Glomerular endothelial cell (primary cell): ENCODE results near the gene KIF3C. TPM values are rescaled to one million over a fixed set of nuclear protein-coding genes. Genes with fewer than 3 reads are reported as not detected.

Experiments used
- DNase-seq: peaks from one replicate; pipeline ENCODE4 v3.0.0-alpha.2; 2011; ENCODE audit warnings: low read depth, low spot score; ENCODE audit errors: extremely low read depth
- total RNA-seq: library from RNA; depleted of rRNA; stranded (reverse); fragments of >200 nt; gene quantifications from 2 replicates; pipeline ENCODE4 v1.2.3, GENCODE V29; 2015

Gene KIF3C
- total RNA-seq, 1 donor from 2014 or later, result 30.7 TPM

DNA sequence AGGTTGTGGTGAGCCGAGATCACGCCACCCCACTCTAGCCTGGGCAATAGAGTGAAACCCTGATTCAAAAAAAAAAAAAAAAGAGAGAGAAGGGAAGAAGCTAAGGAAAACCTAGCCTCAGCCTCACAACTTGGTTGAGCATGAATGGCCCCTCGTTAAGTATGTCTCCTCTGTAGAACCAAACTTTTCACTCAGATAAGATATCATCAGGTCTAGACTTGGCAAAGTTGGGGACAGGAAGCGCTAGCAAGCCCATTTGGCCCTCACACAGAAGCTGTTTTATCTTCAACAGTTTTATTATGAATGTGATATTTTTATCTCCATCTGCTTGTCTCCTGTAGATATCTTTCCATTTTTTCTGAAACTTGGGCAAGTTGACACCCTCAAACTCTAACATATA, 100.5 kb downstream of the KIF3C start:
- no peak for DNase-seq

DNA sequence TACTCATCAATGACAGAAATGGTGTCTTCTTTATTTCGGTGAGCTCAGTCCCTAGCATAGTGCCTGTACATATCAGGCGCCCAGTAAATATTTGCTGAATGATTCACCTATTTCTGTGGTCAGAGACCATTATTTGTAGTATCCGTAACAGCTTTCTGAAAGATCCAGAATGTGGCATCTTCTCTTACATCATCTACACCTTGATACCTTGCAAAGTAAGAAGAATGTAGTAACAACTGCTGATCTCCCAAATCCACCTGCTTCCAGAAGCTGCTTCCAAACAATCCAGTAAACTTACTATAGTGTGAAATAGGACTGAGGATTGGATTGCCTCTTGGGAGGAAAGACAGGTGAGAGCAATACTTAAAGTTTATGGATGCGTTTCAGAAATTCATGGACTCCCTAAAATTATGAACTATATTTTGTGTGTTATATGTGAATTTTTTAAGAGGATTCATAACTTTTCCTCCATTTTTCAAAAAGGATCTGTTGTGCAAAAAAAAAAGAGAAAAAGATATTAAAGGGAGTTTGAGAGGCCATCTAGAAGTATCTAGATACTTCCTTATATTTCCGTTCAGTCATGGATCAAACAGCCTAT, 103.1 kb downstream of the KIF3C start:
- DNase-seq, result no peak

DNA sequence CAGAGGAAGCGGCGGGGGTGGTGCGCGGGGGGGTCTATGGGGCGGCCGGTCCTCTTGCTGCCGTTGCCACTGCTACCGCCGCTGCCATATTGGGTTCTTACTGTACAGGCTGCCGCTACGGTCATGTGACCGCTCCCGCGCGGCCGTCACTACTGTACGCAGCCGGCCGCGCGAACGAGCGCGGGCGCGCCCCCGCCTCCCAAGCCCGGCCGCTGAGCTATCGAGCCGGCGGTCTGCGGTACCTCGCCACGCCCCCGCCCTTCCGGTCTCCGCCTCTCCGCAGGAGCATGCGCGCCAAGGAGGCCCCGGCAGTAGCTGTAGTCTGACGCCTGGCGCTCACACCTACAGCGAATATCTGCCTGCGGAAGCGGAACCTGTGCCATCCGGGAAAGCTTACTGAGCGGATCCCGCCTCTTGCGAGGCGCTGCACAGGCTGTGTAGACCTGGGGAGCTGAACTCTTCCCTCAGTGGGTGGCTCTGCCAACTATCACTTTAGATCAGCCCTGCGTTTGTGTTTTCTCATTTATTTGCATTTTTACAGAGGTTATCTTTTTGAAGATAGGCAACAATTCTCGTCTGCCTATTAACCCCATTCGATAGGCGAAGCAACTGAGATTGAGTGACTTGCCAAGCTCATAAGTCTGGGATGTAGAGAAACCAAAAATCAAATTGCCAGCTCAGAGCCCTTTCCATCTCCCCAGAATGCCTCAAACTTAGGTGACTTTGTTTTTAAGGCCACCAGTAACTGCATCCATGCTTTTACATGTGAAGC, 103.8 kb downstream of the KIF3C start, which contains the start of gene ASXL2:
Gene ASXL2, minus strand, starts transcription at position 127 of the 772 bp plus-strand sequence. CDS start 265 bp downstream, outside the sequence.
- DNase-seq, result no peak

DNA sequence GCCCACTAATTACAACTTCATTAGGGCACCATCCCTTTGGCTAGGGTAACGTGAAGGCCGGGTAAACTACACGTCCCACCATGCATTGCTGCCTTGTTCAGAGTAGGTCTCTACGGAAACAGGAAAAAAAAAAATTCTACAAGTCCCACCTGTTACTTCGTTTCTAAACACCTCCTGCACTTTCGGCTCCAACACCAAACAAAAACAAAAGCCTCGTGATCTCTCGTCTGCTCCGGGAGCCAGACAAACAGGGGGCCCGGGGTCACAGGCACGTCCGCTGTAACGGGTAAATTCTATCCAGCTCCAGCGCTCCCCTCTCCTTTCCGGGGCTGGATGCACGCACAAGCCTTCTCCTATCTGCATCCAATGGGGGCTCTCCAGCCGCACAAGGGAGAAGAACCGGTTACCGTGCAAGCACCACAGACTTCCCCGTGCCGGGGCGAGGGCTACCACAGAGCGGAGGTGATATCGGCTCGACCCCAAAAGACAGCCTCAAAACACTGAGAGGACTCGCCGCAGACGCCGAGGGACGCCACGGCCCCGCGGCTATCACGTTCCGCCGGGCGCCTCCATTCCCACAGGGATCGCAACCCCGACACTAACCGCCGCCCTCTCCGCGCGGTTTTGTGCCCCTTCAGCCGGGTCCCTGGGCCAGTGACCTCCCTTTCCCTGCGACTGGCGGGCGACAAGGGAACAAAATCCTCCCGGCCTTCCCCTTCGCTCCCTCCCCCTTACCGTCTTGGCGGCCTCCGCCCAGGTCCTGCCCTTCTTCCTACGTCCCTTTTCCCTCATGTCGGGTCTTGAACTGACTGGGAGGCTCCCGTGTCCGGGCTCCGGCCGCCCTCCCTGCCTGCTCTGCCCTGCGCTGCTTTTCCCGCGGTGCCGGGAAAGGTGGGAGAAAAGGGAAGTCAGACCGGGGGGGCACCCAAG, 104.6 kb downstream of the KIF3C start:
- no peak for DNase-seq

Other genes with a start within 250 kb of the KIF3C start
- 17.5 and 22.6 TPM in 2 replicates for gene ASXL2, start 104.0 kb downstream of the KIF3C start, total RNA-seq
- gene RAB10, start 51.6 kb upstream of the KIF3C start, total RNA-seq, result 125 and 180 TPM in 2 replicates
- gene GAREM2, start 190.6 kb upstream of the KIF3C start, total RNA-seq, result 3.4 and 4.6 TPM in 2 replicates